Trophoblast cell (in vitro differentiated cells and primary cell): ENCODE results near the gene LIPT1.

Experiments
- DNase-seq, 2 donors: peaks; one replicate each; pipeline ENCODE4 v3.0.0-alpha.2; 2016
- H2AFZ ChIP-seq: 2 replicates; pipeline ENCODE4 v1.6.1; 2013; ENCODE audit warnings: low read length, moderate library complexity, mild to moderate bottlenecking; ENCODE audit not compliant: insufficient read depth, poor library complexity
- H2AK5ac ChIP-seq: 2 replicates; pipeline ENCODE4 v1.6.1; 2013; ENCODE audit warnings: mild to moderate bottlenecking, low read length
- H2BK120ac ChIP-seq: 2 replicates; pipeline ENCODE4 v1.6.1; 2013; ENCODE audit warnings: low read length, mild to moderate bottlenecking, moderate library complexity; ENCODE audit not compliant: insufficient read depth, poor library complexity
- H2BK12ac ChIP-seq: 2 replicates; pipeline ENCODE4 v1.6.1; 2013; ENCODE audit warnings: mild to moderate bottlenecking, low read length, moderate library complexity
- H2BK5ac ChIP-seq: 2 replicates; pipeline ENCODE4 v1.6.1; 2013; ENCODE audit warnings: low read length, low read depth, moderate library complexity, mild to moderate bottlenecking; ENCODE audit not compliant: poor library complexity
- H3K14ac ChIP-seq: 2 replicates; pipeline ENCODE4 v1.6.1; 2013; ENCODE audit warnings: mild to moderate bottlenecking, low read length
- H3K18ac ChIP-seq: 2 replicates; pipeline ENCODE4 v1.6.1; 2013; ENCODE audit warnings: mild to moderate bottlenecking, low read length
- H3K23ac ChIP-seq: 2 replicates; pipeline ENCODE4 v1.6.1; 2013; ENCODE audit warnings: low read length
- H3K27ac ChIP-seq: 2 replicates; pipeline ENCODE4 v1.5.1; 2013; ENCODE audit warnings: low read depth, mild to moderate bottlenecking, inconsistent platforms, low read length, moderate library complexity
- H3K27me3 ChIP-seq: 2 replicates; pipeline ENCODE4 v1.6.1; 2013; ENCODE audit warnings: inconsistent platforms, mild to moderate bottlenecking, low read length, moderate library complexity; ENCODE audit not compliant: insufficient read depth
- H3K36me3 ChIP-seq, 2 experiments: 1 replicate in 1 of 2; 2 replicates in 1 of 2; pipeline ENCODE4 v1.6.1; 2013; ENCODE audit warnings: low read length in 2 of 2, mild to moderate bottlenecking in 2 of 2, moderate library complexity in 1 of 2; ENCODE audit not compliant: insufficient read depth in 2 of 2, control insufficient read depth in 1 of 2
- H3K4ac ChIP-seq: 2 replicates; pipeline ENCODE4 v1.6.1; 2013; ENCODE audit warnings: low read depth, mild to moderate bottlenecking, low read length, moderate library complexity
- H3K4me1 ChIP-seq, 2 experiments: 1 replicate in 1 of 2; 2 replicates in 1 of 2; pipeline ENCODE4 v1.6.1; 2013; ENCODE audit warnings: low read length in 2 of 2, mild to moderate bottlenecking in 2 of 2, moderate library complexity in 1 of 2; ENCODE audit not compliant: insufficient read depth in 2 of 2, control insufficient read depth in 1 of 2
- H3K4me2 ChIP-seq: 2 replicates; pipeline ENCODE4 v1.6.1; 2013; ENCODE audit warnings: inconsistent platforms, mild to moderate bottlenecking, low read length, moderate library complexity
- H3K4me3 ChIP-seq: 2 replicates; pipeline ENCODE4 v1.5.1; 2013; ENCODE audit warnings: mild to moderate bottlenecking, low read depth, low read length, inconsistent platforms
- H3K79me1 ChIP-seq: one replicate; pipeline ENCODE4 v1.6.1; 2013; ENCODE audit warnings: low read length
- H3K79me2 ChIP-seq: 2 replicates; pipeline ENCODE4 v1.6.1; 2013; ENCODE audit warnings: low read length, mild to moderate bottlenecking; ENCODE audit not compliant: control insufficient read depth, insufficient read depth, poor library complexity
- H3K9ac ChIP-seq: 2 replicates; pipeline ENCODE4 v1.6.1; 2013; ENCODE audit warnings: mild to moderate bottlenecking, low read length
- H3K9me3 ChIP-seq: 2 replicates; pipeline ENCODE4 v1.6.1; 2013; ENCODE audit warnings: low read depth, mild to moderate bottlenecking, control low read depth, inconsistent platforms, low read length; ENCODE audit not compliant: insufficient read depth
- H4K12ac ChIP-seq: 2 replicates; pipeline ENCODE4 v1.6.1; 2013; ENCODE audit warnings: low read depth, mild to moderate bottlenecking, low read length, moderate library complexity
- H4K8ac ChIP-seq: 2 replicates; pipeline ENCODE4 v1.6.1; 2013; ENCODE audit warnings: low read depth, mild to moderate bottlenecking, low read length, moderate library complexity
- H4K91ac ChIP-seq: one replicate; pipeline ENCODE4 v1.6.1; 2013; ENCODE audit warnings: low read depth, mild to moderate bottlenecking, low read length, moderate library complexity
- WGBS: extraction: QIAGEN DNeasy Blood & Tissue Kit; methylation state at CpG from one replicate; pipeline ENCODE4 v1.1.7; 2013; ENCODE audit warnings: missing lambda C conversion rate; ENCODE audit not compliant: insufficient read length, insufficient coverage; ENCODE audit errors: extremely low coverage; 5-methylcytosine and 5-hydroxymethylcytosine counted together

Gene LIPT1

DNA sequence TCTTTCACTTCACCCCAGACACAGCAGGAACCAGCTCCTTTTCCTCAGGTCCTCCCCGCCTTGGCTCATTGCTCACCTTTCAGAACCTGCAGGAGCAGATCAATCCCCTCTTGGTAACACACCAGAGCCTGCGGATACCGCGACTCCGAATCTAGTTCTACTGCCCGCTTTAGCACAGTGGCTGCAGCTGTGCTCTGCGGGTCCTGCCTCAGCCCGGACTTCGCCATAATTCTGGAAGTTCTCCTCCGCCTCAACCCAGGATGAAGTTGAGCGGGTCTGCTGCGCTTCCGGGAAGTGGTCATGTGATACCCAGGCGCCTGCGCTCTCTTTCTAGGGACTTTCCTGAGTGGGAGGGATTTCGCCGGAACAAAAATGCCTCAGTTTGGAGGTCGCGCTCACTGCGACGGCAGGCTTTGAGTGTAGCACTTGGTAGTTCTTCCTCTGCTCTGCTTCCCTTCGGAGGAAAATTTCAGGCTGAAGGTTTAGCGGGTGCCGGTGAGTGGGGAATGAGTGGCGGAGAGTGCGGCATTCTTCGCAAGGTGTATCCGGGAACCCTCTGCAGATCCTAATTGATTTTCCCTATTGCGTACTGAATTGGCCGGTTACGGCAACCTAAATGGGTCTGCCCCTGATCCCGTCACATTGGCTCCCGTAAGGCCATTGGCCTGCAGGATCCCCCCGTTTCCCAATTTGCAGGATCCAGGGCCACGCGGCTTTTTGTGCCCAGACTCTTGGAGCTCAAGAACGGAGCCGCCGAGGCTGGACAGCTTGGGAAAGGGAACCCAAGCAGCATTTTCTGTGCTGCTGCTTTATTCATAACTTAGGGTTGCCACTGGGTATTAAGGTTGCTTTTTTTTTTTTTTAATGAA, 26.2 kb downstream of the LIPT1 start, which contains the start of the genes MITD1 and MRPL30:
Gene MITD1, minus strand, starts transcription at position 304 of the 869 bp plus-strand sequence. Its CDS starts 77 bp downstream, at position 227.
Gene MRPL30, plus strand, starts transcription at position 430 of the 869 bp plus-strand sequence. CDS start 5,020 bp downstream, outside the sequence.
- peaks cover 0 to 2% of the 10 kb centered on the region in 2 experiments for H3K36me3 ChIP-seq
- H3K27ac ChIP-seq, result peak within 1 kb of the TSS; percentile 65
- peak within 1 kb of the TSS; percentile 93 for H3K14ac ChIP-seq
- peak within 1 kb of the TSS; percentile 99 for H4K12ac ChIP-seq
- H3K27me3 ChIP-seq, result no peaks in the 10 kb centered on the region
- H3K18ac ChIP-seq, result peak within 1 kb of the TSS; percentile 96
- peak within 1 kb of the TSS; percentile 86 for H2BK5ac ChIP-seq
- peak within 1 kb of the TSS; percentile 100 for H4K8ac ChIP-seq
- peak within 1 kb of the TSS; percentile 98 for H3K4me3 ChIP-seq
- H3K4ac ChIP-seq, result peak within 1 kb of the TSS; percentile 52
- no peak within 1 kb of the TSS for H2AK5ac ChIP-seq
- H3K9me3 ChIP-seq, result no peaks in the 10 kb centered on the region
- H3K9ac ChIP-seq, result peak within 1 kb of the TSS; percentile 96
- H4K91ac ChIP-seq, result peak within 1 kb of the TSS; percentile 88
- no peak within 1 kb of the TSS for H3K23ac ChIP-seq
- H3K79me2 ChIP-seq, result peaks cover 4% of the 10 kb centered on the region
- WGBS, result no CpG with 5 or more reads among the region's 39 CpGs
- H3K4me2 ChIP-seq, result peak within 1 kb of the TSS; percentile 70
- H3K4me1 ChIP-seq, result peaks cover 0 to 6% of the 10 kb centered on the region in 2 experiments
- H3K79me1 ChIP-seq, result peaks cover 6% of the 10 kb centered on the region
- DNase-seq, result peak; percentile 93 to 98
- peak within 1 kb of the TSS; percentile 98 for H2AFZ ChIP-seq
- no peak within 1 kb of the TSS for H2BK12ac ChIP-seq
- H2BK120ac ChIP-seq, result peak within 1 kb of the TSS; percentile 83

DNA sequence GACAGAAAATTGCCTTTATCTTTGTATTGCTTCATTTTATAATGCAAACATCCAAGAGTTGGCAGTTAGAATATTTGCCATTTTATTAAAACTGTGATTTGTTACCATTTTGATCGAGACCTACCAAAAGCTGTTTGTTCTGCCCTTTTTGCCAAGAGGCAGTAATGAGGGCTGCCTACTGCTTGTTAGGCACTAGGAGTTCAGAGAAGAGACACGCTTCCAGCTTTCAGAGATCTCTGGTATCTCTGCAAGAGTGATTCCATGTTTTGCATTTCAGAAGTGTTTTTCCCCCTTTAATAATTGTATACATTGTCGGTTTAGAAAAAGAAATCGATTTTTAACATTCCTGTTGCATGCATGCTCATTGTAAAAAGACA, 26.8 kb downstream of the LIPT1 start:
- whole genome bisulfite sequencing, result no CpG with 5 or more reads among the region's 4 CpGs
- Histone ChIP-seq H3K9ac (no peak overlapping the region), H3K27ac (peak overlapping the region; percentile 65), H3K4me1 (peaks cover 0 to 6% of the 10 kb centered on the region in 2 experiments), H4K8ac (no peak overlapping the region), H3K9me3 (no peaks in the 10 kb centered on the region), H2AK5ac (no peak overlapping the region), H3K4me3 (peak overlapping the region; percentile 80), H3K23ac (no peak overlapping the region), H2BK120ac (no peak overlapping the region), H3K4me2 (peak overlapping the region; percentile 70), H4K91ac (no peak overlapping the region), H3K36me3 (peaks cover 0 to 2% of the 10 kb centered on the region in 2 experiments), H3K14ac (no peak overlapping the region), H3K79me1 (peaks cover 6% of the 10 kb centered on the region), H4K12ac (no peak overlapping the region), H2BK5ac (no peak overlapping the region), H2AFZ (no peak overlapping the region), H3K18ac (no peak overlapping the region), H3K4ac (peak overlapping the region; percentile 40), H3K79me2 (peaks cover 4% of the 10 kb centered on the region), H2BK12ac (no peak overlapping the region), H3K27me3 (no peaks in the 10 kb centered on the region)
- DNase-seq, result peak in 1 of 2 donors; percentile 44

DNA sequence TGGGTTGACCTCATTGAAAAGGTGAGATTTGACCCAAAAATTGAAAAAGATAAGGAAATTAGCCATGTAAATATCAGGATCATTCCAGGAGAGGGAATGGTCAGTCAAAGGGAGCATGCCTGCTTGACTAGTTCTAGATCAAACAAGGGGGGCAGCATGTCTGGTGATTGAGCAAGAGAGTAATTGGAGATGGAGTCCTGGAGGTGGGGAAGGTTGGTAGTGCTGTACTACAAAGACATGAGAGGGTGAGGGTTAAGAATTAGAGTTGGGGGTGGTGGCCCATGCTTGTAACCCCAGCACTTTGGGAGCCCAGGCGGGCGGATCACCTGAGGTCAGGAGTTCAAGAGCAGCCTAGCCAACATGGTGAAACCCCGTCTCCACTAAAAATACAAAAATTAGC, 28.3 kb downstream of the LIPT1 start:
- H2AFZ ChIP-seq, result no peak overlapping the region
- H3K4ac ChIP-seq, result peak overlapping the region; percentile 46
- H3K18ac ChIP-seq, result no peak overlapping the region
- no peak overlapping the region for H4K12ac ChIP-seq
- H3K36me3 ChIP-seq, result no peaks in the 10 kb centered on the region
- peaks cover 4% of the 10 kb centered on the region for H3K79me2 ChIP-seq
- H3K23ac ChIP-seq, result no peak overlapping the region
- no peaks in the 10 kb centered on the region for H3K27me3 ChIP-seq
- H3K14ac ChIP-seq, result no peak overlapping the region
- no peak overlapping the region for H2BK5ac ChIP-seq
- H2AK5ac ChIP-seq, result no peak overlapping the region
- peaks cover 0 to 6% of the 10 kb centered on the region in 2 experiments for H3K4me1 ChIP-seq
- no peak overlapping the region for H2BK120ac ChIP-seq
- no peak overlapping the region for H3K9ac ChIP-seq
- H4K8ac ChIP-seq, result no peak overlapping the region
- DNase-seq, result no peak
- H4K91ac ChIP-seq, result no peak overlapping the region
- H3K27ac ChIP-seq, result no peak overlapping the region
- no CpG with 5 or more reads among the region's 3 CpGs for WGBS
- no peak overlapping the region for H2BK12ac ChIP-seq
- no peak overlapping the region for H3K4me2 ChIP-seq
- peaks cover 6% of the 10 kb centered on the region for H3K79me1 ChIP-seq
- no peak overlapping the region for H3K4me3 ChIP-seq
- H3K9me3 ChIP-seq, result no peaks in the 10 kb centered on the region

DNA sequence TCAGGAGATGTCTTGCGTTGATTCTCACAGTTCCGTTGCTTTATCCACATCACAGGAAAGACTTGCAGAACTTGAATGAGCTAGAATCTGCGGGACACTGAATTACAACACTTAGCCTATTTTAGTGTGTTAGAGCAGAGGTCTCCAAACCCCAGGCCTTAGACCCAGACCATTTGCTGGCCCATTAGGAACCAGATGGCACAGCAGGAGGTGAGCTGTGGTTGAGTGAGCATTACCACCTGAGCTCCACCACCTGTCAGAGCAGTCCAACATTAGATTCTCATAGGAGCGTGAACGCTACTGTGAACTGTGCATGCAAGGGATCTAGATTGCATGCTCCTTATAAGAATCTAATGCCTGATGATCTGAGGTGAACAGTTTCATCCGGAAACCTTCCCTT, 30.0 kb downstream of the LIPT1 start:
- WGBS, result no CpG with 5 or more reads among the region's 6 CpGs
- peaks cover 6% of the 10 kb centered on the region for H3K79me1 ChIP-seq
- H2AK5ac ChIP-seq, result no peak overlapping the region
- no peak overlapping the region for H3K9ac ChIP-seq
- H3K4me2 ChIP-seq, result no peak overlapping the region
- H3K4me1 ChIP-seq, result peaks cover 0 to 6% of the 10 kb centered on the region in 2 experiments
- H4K12ac ChIP-seq, result no peak overlapping the region
- H4K8ac ChIP-seq, result no peak overlapping the region
- peak overlapping the region; percentile 67 for H3K23ac ChIP-seq
- no peak overlapping the region for H3K14ac ChIP-seq
- H3K36me3 ChIP-seq, result peaks cover 0 to 3% of the 10 kb centered on the region in 2 experiments
- H3K4me3 ChIP-seq, result no peak overlapping the region
- no peaks in the 10 kb centered on the region for H3K9me3 ChIP-seq
- H3K4ac ChIP-seq, result no peak overlapping the region
- DNase-seq, result no peak
- no peak overlapping the region for H3K18ac ChIP-seq
- H2BK12ac ChIP-seq, result no peak overlapping the region
- no peak overlapping the region for H2BK120ac ChIP-seq
- H3K27me3 ChIP-seq, result no peaks in the 10 kb centered on the region
- H2AFZ ChIP-seq, result no peak overlapping the region
- no peak overlapping the region for H3K27ac ChIP-seq
- H3K79me2 ChIP-seq, result peaks cover 4% of the 10 kb centered on the region
- H4K91ac ChIP-seq, result no peak overlapping the region
- H2BK5ac ChIP-seq, result no peak overlapping the region
